HG03045 (cell line): Measurements from ENCODE around the gene FAM168B.
"Not testable (repeated sequence)": the region's sequence is repeated elsewhere in the genome, so short reads cannot be mapped to it uniquely, and the experiment has no call there.

Source experiments
- ATAC-seq: cut with Tn5 transposase; IDR thresholded peaks from one replicate; pipeline ENCODE4 v1.9.1; 2021; ENCODE audit warnings: mild to moderate bottlenecking, moderate library complexity; ENCODE audit not compliant: unreplicated experiment

Gene FAM168B, protein sequence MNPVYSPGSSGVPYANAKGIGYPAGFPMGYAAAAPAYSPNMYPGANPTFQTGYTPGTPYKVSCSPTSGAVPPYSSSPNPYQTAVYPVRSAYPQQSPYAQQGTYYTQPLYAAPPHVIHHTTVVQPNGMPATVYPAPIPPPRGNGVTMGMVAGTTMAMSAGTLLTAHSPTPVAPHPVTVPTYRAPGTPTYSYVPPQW

DNA sequence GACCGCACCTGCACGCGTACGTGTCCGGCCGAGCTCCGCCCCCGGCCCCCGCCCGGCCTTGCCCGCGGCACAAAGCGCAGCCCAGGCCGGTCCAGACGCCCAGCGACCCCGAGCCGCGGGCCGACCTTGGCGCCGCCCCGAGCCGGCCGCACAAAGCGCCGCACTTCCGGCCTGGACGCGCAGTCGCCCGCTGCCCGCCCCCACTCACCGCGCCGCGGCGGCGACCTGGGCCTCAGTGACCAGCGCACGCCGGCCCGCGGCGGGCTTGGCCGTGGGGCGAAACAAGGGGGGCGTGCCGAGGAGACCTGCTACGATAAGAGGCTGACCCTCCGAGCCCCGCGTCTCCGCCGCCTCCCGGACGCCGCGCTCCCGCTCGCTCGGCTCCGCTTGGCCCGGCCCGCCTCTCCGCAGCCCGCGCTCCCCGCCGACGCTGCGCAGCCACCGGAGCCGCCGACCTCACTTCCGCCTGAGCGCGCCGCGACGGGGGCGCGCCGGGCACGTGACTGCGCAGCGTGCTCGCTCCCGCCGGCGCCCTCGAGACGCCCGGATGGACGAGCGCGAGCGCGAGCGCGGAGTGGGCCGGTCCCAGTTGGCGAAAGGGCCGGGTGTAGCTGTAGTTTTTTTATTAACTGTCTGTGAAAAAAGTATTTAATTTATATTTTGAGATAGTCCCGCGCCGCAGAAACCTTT lies at the start of gene FAM168B:
FAM168B (minus strand) TSS at position 455 of the 690 bp plus-strand sequence. CDS start 10,814 bp downstream, outside the sequence.
- peak; percentile 84 for ATAC-seq

DNA sequence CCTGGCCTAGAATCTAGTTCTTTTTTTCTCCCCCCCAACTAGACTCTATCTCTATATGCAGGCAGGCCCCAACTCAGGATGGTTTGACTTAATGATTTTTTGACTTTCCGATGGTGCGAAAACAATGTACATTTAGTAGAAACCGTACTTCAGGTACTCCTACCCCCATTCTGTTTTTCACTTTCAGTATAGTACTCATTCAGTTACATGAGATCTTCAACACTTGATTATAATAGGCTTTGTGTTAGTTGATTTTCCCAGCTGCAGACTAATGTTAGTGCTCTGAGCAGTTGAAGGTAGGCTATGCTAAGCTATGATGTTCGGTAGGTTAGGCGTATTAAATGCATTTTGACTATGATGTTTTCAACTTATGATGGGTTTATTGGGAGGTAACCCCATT lies 49.6 kb upstream of the FAM168B start:
- no peak for ATAC-seq

DNA sequence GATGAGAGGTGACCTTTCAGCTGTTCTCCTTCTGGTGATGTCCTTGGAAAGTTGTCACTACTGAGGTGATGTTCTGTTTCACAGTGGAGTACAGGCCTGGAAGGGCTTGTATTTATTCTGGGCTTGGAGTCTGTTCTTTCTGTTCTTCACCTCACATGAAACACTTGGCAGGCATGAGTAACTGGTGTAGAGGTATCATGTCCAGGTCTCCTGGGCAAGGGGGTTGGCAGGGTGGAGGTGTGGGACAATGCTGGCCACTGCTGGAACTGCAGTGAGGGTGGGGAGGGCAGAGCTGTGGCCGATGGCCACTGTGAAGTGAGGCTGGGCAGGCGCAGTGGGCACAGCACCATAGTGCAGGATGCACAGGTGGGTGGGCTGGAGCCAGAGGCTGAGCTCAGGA lies 47.3 kb upstream of the FAM168B start:
- no peak for ATAC-seq

DNA sequence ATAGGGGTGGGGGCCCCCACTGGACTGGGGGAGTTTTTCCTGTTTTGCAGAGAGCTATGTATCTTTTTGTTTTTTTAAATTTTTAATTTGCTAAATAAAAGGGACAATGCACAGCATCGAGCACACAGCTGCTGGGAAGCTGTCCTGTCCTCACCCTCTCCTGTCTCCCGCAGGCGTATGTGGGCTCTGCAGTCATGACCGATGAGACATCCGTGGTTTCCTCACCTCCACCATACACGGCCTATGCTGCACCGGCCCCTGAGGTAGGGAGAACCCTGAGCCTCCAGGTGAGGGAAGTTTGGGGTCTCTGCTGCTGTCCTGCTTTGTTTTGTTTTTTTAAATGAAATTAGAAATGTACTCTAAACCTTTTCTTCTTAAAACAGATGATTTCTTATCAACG lies 39.5 kb upstream of the FAM168B start:
- no peak for ATAC-seq

DNA sequence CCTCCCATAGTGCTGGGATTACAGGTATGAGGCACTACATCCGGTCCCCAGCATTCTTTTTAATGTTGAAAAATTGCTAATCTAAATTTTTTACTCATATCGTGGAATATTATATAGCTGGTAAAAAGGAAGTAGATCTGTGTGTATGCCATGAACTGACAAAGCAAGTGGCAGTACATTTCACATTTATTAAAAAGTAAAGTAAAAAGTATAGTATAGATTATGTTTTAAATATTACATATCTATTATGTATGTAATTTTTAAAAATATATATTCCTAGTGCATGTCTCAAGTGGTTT lies 37.0 kb upstream of the FAM168B start:
- ATAC-seq: no peak

DNA sequence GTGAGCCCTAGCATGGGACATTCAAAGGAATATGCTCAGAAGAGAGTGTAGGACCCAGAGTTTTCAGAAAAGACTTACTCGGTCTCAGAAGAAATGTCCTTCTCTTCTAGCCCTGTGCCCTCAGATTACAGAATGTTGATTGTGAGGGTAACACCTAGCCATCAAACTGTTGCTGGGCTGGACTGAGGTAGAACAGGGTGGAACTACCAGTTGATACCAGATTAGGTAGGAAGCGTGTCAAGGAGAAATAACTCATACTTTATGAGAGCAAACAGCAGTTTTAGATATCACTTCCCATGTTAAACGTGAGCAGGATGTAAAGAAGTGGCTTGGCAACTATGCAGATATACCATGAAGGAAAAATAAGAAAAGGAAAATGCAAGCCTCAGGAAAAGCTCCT lies 34.7 kb upstream of the FAM168B start:
- ATAC-seq: no peak

DNA sequence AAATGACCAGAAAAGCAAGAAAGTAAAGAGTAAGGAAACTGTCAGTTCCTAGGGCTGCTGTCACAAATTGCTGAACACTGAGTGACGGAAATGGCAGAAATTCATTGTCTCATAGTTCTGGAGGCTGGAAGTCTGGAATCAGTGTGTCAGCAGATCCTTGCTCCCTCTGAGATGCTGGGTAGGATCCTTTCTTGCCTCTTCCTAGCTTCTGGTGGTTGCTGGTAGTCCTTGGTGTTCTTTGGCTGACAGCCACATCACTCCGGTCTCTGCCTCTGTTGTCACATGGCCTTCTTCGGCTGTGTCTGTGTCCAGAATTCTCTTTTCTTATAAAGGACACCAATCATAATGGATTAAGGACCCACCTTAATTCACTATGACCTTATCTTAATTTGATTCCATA lies 33.8 kb upstream of the FAM168B start:
- no peak for ATAC-seq

DNA sequence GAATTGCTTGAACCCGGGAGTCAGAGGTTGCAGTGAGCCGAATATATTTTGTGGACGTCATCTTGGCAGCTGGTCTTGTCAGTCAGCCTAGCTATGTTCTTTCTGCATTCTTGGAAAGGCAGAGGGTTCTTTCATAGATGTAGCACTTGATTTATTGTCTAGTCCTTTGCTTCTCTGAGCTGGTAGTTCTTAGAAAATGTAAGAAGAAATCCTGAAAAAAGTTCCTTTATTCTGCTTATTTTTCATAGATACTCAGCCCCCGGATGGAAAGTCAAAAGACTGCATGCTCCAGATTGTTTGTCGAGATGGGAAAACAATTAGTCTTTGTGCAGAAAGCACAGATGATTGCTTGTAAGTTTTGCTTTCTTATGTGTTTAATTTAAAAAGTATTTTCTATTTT lies 33.2 kb upstream of the FAM168B start:
- no peak for ATAC-seq

DNA sequence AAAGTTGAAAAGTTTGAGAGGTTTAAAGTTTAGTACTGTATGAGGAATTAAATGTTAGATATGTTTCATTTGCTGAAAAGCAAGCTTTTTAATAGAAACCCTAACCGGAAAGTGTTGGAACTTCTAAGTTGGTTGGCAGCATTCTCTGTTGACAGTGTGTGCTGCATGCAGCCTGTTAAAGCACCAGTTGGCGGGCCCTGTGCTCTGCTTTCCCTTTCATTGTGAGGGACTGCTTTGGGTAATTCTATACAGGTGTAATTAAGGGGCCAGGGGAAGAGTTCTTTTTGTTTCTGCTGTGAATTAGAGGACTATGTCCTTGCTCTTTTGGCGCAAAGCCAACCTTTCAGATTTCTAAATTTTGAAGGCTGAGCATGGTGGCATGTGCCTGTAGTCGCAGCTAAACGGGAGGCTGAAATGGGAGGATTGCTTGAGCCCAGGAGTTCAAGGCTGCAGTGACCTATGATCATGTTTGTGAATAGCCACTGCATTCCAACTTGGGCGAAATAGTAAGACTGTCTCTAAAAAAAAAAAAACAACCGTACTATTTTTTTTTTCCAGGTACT lies 32.0 kb upstream of the FAM168B start:
- ATAC-seq: no peak

DNA sequence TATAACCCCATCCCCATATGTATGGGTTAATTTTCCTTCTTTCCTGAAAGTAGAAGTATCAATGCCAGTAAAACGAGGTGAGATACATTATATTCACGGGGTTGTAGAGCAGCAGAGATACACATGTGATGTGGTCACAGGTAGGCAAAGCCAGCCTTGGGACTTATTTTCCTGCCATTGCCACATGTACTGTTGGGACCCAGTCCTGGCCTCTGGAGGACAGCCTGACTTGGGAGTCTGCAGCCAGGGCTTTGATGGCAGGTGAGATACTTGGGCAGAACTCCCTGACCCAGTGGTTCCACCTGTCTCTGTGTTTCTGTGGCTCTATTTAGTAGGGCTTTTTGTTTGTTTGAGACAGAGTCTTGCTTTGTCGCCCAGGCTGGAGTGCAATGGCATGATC lies 29.9 kb upstream of the FAM168B start:
- ATAC-seq: no peak

DNA sequence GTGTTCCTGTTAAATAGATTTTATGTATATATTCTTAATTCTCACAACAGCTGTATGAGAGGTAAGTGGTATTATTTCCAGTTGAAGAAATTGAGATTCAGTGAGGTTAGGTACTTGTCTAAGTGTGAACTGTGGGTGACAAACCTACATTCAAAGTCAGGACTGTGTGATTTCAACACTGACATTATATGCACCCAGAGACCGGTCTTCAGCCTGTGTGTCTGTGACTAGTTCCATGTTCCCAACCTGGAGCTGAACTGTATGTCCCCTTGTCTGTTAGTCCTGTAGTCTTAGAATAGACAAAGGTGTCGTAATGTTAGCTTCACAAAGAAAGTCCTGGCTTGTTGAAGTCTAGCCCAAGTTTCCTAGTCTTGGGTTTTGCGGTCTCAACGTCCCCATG lies 29.2 kb upstream of the FAM168B start:
- no peak for ATAC-seq

DNA sequence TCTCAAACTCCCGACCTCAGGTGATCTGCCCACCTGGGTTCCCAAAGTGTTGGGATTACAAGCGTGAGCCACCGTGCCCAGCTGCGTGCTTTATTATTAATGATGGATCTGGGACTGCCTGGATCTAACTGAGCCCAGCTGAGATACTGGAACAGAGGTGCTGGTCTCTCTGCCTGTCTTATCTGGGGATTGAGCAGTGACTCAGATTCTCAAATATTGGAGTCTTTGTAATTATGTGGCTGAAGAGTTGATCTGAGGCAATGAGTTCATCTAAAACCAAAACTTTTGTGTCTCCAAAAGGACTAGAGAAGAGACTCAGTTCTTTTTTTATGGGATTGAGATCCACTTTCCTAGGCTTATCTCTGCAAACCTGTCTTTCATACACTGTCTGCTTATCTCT lies 28.2 kb upstream of the FAM168B start:
- no peak for ATAC-seq

DNA sequence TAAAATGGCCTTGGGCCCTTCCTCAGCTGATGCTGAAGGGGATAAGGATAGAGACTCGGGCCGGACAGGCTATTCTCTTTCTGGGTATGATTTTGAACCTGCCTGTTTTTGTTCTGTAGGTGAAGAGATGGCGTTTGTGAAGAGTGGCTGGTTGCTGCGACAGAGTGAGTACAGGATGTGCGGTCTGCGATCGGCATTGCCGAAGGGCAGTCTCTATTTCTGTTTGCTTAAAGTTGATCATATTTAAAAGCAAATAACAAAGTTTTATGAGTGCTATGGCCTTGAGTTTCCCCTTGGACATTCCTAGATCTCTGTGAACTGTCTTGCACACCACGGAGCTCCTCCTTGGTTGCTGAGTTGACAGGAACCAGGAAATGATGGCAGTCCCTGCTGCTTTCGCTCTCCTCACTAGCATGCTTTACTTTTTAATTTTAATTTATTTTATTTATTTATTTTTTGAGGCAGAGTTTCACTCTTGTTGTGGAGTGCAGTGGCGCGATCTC lies 27.6 kb upstream of the FAM168B start:
- no peak for ATAC-seq

DNA sequence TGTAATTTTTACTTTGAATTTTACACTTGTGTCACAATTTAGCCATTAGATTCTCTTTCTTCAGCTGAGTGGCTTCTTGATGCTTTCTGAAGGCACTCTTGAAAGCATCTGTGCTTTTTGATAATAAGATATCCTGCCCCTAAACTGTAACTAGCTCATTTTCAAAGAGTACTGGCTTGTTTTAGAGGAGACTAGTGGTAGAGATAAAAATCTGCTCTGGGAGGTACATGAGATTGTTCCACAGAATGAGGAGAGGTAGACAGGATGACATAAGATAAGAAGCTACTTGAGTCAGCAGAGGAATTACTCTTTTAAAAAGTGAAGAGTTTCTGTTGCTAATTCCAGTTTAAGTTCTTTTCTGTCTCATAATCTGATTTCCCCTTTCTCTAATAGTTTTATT lies 22.5 kb upstream of the FAM168B start:
- no peak for ATAC-seq

DNA sequence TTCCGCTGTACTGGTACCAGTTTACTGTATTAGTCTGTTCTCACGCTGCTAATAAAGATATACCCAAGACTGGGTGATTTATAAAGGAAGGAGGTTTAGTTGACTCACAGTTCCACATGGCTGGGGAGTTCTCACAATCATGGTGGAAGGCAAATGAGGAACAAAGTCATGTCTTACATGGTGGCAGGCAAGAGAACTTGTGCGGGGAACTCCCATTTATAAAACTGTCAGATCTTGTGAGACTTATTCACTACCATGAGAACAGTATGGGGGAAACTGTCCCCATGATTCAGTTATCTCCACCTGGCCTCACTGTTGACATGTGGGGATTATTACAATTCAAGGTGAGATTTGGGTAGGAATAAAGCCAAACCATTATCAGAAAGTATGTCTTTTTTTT lies 21.7 kb upstream of the FAM168B start:
- not testable (repeated sequence) for ATAC-seq

DNA sequence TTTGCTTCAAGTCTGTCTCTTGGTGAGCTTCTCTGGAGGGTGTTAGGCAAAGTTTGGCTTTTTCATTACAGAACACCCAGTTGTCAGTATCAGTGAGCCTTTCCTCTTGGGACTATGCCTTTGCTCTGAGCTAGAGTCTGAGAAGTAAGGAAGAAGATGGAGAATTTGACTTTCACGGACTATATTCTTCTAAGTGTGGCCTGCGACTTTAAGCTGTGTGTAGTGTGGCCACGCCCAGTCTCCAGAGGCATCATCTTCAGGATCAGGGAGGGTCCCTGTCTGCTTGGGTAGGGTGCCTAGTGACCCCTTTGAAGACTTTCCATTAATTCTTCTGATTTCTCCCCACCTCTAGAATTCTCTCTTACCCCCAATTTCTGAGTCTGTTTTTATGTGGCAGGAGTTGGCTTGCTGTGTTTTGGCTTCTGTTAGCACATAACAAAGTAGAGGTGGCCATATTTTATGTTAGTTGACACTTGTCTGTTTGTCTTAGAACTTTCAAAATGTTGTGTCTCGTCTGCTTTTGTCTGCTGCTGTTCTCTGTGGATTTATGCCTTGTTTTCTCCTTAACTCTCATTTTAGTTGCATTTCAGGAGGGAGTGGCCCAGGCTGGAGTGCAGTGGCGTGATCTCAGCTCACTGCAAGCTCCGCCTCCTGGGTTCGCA lies 20.4 kb upstream of the FAM168B start:
- ATAC-seq: no peak

DNA sequence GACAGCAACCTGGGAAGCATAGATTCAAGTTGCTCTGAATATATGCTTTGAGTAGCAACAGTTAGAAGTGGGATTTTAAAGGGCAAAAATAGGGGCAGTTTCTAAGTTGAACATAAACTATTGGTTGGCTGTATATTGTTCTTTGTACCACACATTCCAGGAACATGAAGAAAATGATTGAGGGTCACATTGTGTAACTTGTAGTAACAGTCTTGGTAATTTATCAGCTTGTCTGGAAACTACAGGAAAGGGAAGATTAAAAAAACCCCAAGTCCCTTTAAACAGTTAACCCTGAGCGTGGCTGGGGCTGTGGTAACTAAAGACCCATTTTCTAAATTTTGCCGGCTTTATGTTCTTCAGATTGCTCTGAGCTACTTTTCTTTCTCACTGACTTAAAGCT lies 19.3 kb upstream of the FAM168B start:
- no peak for ATAC-seq

DNA sequence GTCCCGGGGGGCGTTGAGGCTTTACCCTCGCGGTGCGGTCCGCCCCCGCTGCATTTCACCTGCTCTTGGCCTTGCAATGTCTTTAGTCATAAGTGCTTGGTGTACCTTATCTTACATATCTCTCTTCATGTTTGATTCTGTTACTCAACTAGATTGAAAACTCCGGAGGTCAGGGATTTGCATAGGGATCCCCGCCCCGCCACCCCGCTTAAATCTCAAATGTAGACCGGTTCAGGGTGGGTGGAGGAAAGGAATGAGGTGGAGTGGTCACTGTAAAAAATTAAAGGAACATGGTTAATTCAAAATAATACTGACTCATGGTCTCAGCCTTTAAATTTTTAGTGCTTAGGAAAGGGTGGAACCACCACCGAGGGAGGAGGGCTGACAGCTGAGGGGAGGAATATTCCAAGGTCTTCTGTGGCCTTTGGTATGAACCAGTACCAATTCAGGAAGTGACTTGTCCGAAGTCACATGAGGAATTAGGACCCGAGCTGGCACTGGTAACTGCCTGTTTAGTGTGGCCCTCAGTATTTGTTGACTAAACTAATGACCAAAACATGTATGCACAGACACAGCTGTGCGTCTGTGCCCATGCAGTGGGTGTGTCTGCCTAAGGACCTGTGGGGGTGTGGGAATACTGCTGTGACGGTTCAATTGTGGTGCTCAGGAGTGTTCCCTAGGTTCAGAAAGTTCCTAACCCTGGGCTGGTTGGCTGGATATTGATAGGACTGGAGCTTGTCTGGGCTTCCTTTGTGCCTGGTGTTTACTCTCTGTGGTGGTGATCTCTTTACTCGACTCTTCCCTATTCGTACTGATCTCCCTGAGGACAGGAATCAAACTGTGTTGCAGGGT lies 12.9 kb upstream of the FAM168B start:
- peak; percentile 38 for ATAC-seq

DNA sequence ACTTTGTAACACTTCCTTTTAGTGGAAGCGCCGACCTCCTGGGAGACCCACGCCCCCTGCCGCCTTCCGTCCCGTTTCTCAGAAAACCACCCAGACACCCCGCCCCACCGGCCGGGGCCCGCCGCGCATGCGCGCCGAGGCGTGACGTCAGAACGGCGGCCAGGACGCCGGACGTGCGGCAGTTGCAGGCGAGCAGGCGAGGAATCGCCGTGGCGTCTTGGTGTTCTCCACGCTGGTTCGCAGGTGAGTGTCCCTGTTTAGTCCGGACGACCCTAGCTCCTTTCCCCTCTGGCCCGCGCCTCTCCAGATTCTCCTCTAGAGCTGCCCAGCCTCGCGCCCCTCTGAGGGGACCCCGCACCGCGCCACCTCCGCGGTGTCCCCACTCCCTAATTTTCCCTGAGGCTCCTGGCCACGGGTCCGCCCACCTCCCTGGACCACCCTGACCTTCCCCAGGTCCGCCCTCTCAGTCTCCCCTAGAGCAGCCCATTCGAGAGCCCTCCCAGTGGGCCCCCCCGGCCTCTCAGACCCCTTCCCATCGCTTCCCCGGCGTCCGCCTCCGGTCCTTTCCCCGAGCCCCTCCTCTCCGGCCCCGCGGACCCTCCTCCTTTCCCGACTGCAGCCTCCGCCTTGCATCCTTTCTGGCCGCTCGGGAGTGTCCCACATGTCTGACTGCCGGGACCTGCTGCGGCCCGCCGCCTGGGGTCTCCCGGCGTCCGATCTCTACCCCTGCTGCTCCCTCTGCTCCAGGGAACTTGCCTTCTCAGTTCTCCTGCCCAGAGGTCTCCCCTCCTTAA lies 12.1 kb upstream of the FAM168B start, which contains the start of gene PLEKHB2:
PLEKHB2 (plus strand) TSS at position 181 of the 794 bp plus-strand sequence. CDS start 15,606 bp downstream, outside the sequence.
- peak; percentile 79 for ATAC-seq

DNA sequence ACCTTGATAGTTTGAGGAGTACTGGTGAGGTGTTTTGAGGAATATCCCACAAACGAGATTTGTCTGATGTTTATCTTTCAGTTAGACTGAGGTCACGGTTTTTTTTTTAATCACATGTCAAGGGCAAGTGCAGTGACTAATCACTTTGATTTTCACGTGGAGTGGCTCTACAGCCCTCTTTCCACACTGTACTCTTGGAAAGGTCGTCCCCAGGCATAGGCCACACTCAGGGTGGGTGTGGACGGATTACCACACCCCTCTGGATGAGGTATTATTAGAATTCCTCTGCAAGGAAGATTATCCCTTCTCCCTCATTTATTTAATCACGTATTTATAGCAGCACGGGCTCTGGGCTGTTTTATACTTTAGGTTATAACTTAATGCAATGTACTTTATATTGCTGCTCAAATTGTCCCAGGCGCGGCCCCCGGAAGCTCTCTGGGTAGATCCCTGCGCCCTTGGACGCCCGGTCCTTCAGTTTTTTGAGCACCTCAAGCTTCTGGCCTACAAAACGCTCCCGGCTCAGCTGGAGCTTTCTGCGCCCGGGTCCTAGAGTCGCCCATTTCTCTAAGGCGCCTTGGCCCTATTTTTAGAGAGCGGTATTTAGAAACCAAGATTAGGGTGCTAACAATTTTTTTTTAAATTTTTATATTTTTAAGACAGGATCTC lies 11.4 kb upstream of the FAM168B start:
- ATAC-seq: peak; percentile 70
